Fibroblast of skin of right quadriceps (primary cell): ENCODE data around the gene GRAMD1B.
"Not testable (repeated sequence)": the region's sequence is repeated elsewhere in the genome, so short reads cannot be mapped to it uniquely, and the experiment has no call there.

ENCODE experiments used
- DNase-seq: peaks from one replicate; pipeline ENCODE4 v3.0.0-alpha.2; 2013

GRAMD1B gene

GRCh38 chr11:123544631-123545375, 114.7 kb downstream of the GRAMD1B start:
- DNase-seq = no peak

DNA sequence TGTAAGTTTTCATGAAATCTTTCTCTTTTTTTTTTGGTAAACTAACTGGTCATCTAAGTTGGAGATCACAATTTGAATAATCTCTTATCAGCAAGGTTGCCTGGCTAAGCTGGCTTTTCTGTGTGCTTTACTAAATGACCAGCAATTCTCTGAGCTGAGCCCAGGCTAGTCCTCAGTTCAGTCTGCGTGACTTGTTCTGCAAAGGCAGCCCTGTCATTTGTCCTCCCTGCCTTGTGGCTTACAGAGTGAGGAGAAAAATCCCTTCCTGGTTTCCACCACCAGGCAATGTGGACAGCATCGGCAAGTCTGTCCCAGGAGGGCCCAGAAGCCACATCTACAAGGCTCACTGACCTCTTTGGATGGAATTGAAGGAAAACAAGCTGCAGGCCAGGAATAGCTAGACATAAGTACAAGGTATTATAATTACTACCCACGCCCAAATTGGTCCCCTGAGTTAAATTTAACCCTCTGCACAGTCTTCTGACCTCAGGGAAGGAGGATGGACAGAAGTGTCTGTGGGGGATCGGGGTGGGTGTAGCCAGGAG, 115.7 kb downstream of the GRAMD1B start:
- no peak for DNase-seq

- peak; percentile 66 for DNase-seq
Measured at GRCh38 chr11:123546515-123546914, 116.4 kb downstream of the GRAMD1B start.

- DNase-seq = no peak
Measured at GRCh38 chr11:123547180-123547579, 117.1 kb downstream of the GRAMD1B start.

GRCh38 chr11:123548774-123549173, 118.7 kb downstream of the GRAMD1B start:
- DNase-seq = no peak

GRCh38 chr11:123549926-123550917, 120.2 kb downstream of the GRAMD1B start:
- DNase-seq = peak; percentile 42

GRCh38 chr11:123551079-123551478, 121.0 kb downstream of the GRAMD1B start:
- no peak for DNase-seq

GRCh38 chr11:123556633-123557032, 126.6 kb downstream of the GRAMD1B start:
- no peak for DNase-seq

DNA sequence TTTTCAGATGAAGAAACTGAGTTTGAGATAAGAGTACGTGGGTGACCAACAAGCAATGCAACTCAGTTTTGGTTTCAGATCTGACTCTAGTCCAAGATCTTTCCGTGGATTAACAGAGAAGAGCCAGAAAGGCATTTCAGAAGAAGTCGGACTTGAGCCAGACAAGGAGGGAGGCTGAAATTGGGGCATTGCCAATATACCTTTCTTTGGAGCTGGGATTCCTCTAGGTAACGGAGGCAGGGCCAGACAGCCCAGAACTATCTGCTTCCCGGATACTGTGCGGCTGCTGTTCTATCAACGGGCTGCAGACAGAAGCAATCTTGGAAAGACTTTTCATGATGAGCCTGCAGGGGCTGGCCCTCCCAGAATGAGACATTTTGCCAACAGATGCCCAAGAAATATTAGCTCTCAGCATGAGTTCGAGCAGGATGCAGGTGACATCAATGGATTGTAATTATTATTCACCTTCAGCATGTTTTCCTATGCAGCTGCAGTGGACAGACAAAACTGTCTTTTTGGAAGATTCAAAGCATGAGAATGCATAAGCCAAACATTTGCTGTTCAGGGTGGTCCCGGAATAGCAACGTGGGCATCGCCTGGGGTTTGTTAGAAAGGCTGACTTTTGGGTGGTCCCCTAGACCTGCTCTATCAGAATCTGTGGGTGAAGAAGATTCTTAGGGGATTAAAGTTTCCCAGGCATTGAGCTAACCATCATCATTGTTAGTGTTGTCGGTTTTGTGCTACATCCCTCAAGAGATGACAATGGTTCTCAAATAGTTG, 128.7 kb downstream of the GRAMD1B start:
- no peak for DNase-seq

GRCh38 chr11:123559523-123559955, 129.5 kb downstream of the GRAMD1B start:
- peak; percentile 19 for DNase-seq

DNA sequence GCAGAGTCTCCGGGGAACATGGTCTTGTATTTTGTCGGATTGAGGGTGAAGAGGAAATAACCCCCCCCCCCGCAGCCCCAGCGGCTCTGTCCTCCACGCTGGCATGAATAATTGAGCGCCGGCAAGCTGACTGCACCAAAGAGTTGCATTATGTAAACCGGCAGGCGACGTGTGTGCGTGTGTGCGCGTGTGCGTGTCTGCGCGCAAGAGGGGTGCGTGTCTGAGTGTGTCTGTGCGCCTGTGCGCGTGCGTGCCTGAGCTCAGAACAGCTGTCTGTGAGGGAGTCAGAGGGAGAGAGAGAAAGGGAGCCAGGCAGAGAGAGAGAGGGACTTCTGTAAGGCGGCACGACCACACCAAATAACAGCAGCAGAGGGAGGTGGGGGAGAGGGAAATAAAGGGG, 129.9 kb downstream of the GRAMD1B start:
- DNase-seq = peak; percentile 74

DNA sequence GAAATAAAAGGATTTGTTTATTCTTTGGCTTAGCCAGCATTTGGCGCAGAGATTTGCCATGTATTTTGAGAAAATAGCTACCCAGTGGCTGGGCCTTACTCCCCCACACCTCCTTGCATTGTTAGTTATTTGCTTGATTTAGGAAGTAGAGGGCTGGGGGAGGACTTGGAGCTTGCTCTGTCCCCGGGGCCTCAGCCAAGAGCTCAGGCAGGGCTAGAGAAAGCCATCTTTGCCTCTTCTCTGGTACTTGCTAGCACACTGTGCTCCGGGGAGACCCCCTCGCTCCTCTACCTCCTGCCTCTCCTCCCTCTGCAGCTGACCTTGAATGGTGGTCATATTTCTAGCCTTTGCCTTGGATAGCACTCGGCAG, 131.3 kb downstream of the GRAMD1B start:
- no peak for DNase-seq

GRCh38 chr11:123562158-123562557, 132.1 kb downstream of the GRAMD1B start:
- DNase-seq = no peak

DNA sequence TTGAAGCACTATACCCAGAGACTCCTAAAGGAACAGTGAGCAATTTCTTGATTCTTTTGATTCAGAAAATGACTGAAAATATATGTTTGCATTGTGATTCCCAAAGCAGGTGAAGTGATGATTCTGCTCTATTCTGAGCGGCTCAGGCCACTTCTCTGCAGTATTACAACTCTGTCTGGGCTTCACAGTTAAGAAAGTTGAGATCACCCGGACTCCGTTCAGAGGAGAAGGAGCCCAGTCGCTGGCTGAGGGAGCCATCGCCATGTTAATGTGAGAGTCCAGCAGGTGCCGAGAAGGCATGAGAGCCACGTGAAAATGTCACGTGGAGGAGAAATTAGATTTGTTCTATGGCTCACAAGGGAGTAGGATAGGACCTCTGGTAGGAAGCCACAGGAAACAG, 132.8 kb downstream of the GRAMD1B start:
- no peak for DNase-seq

- no peak for DNase-seq
Measured at GRCh38 chr11:123564221-123564620, 134.2 kb downstream of the GRAMD1B start.

DNA sequence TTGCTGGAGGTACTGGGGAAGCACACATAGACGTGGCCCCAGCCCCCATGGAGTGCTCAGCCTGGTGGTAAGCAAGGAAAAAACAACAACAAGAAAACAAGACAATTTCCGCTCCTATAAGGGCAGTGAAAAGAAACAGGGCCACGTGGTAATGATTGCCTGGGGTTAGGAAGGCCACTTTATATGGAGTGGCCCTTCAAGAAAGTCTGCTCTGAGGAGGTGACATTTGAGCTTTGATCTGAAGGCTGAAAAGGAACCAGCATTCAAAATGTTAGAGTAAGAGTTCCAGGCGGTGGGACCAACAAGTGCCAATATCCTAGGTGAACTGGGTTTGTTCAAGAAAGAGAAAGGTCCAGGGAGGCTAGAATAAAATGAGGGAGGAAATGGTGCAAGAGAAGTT, 136.8 kb downstream of the GRAMD1B start:
- no peak for DNase-seq

GRCh38 chr11:123567466-123567865, 137.4 kb downstream of the GRAMD1B start:
- no peak for DNase-seq

GRCh38 chr11:123568367-123568870, 138.3 kb downstream of the GRAMD1B start:
- DNase-seq = no peak

- DNase-seq = no peak
Measured at GRCh38 chr11:123569393-123569792, 139.3 kb downstream of the GRAMD1B start.

DNA sequence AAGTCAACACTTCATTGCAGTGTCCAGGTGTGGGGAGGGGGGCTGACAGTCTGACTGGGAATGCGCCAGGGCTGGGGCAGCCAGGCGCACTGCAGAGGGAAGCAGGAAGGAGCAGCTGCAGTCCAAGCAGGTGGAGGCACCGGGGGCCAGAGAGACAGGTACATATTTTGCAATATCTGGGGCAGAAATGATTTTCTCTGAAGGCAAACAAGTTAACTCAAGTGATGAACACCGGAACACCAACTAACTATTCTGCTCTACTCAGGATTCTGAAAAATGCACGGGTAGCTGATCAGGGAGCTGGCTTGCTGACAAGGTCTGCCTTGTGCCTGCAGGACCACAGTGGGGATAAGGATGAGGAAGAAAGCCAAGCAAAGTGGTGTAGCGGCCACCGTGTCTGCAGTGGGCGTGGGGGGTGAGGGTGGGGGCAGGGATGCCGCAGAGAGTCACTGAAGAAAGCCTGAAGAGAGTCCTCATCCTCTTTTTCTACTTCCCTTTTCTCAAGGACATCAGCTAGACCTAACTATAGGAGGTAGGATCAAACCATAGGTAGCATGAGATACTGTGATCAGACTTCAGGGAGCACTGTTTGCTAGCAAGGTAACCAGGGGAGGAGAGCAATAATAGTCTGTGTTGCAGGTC, 141.0 kb downstream of the GRAMD1B start:
- no peak for DNase-seq

GRCh38 chr11:123572791-123573190, 142.7 kb downstream of the GRAMD1B start:
- DNase-seq = not testable (repeated sequence)

- DNase-seq = no peak
Measured at GRCh38 chr11:123573286-123573685, 143.2 kb downstream of the GRAMD1B start.
